Gastrocnemius medialis (tissue), 4 donors: ENCODE results near the gene EIF1AX.

ENCODE experiments used
- CTCF ChIP-seq, 5 experiments: fragments of 450-650 bp in 3 of 5; fragments of 200-600 bp in 2 of 5; sonication (generic) in 2 of 5; IDR thresholded peaks in 4 of 5; conservative IDR thresholded peaks in 1 of 5; 1 replicate in 4 of 5; 2 replicates in 1 of 5; pipeline ENCODE4 v1.5.1; 2016 to 2019; ENCODE audit warnings: antibody characterized with exemption in 5 of 5, mild to moderate bottlenecking in 3 of 5, moderate library complexity in 3 of 5
- POLR2A ChIP-seq, 2 donors: fragments of 450-650 bp; IDR thresholded peaks; one replicate each; pipeline ENCODE4 v1.6.1; 2017; ENCODE audit warnings: antibody characterized with exemption in 2 of 2, mild to moderate bottlenecking in 2 of 2, moderate library complexity in 2 of 2

GRCh38 chrX:20171887-20172286, 30.2 kb upstream of the EIF1AX start:
- TF ChIP-seq POLR2A (IDR thresholded peaks at IDR 0.05) (no peak), CTCF (IDR thresholded peaks at IDR 0.05 in 4 of 5, conservative IDR thresholded peaks at IDR 0.05 in 1 of 5) (no peak)
